GM19238 (cell line): ENCODE results near the gene SLC5A10.
"Not testable (repeated sequence)": the region's sequence is repeated elsewhere in the genome, so short reads cannot be mapped to it uniquely, and the experiment has no call there.

Experiments
- DNase-seq: peaks from one replicate; pipeline ENCODE4 v3.0.0; 2011; ENCODE audit warnings: low spot score; ENCODE audit not compliant: insufficient read length

The SLC5A10 gene

GRCh38 chr17:18947866-18948265 lies 4.1 kb upstream of the SLC5A10 start:
- no peak for DNase-seq

GRCh38 chr17:18948476-18949006 lies 3.4 kb upstream of the SLC5A10 start:
- no peak for DNase-seq

DNA sequence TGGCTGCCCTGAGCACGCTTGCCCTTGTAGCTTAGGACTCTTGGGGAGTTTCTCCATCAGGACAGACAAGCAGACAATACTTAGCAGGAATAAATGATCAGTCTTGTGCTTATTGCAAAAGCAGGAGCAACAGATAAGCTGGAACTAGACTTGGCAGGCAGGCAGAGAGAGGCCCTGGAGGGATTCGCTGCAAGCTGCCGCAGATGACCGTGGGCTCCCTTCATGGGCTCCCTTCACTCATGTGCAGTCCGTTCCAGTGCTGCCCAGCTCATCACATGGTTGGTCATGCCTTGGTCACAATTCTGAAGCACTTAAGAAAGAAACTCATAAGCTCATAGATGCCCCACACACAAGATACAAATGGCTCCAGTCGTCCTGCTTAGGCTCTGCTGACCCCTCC lies 2.4 kb upstream of the SLC5A10 start:
- DNase-seq, result no peak

GRCh38 chr17:18950346-18950745 lies 1.6 kb upstream of the SLC5A10 start:
- DNase-seq, result no peak

DNA sequence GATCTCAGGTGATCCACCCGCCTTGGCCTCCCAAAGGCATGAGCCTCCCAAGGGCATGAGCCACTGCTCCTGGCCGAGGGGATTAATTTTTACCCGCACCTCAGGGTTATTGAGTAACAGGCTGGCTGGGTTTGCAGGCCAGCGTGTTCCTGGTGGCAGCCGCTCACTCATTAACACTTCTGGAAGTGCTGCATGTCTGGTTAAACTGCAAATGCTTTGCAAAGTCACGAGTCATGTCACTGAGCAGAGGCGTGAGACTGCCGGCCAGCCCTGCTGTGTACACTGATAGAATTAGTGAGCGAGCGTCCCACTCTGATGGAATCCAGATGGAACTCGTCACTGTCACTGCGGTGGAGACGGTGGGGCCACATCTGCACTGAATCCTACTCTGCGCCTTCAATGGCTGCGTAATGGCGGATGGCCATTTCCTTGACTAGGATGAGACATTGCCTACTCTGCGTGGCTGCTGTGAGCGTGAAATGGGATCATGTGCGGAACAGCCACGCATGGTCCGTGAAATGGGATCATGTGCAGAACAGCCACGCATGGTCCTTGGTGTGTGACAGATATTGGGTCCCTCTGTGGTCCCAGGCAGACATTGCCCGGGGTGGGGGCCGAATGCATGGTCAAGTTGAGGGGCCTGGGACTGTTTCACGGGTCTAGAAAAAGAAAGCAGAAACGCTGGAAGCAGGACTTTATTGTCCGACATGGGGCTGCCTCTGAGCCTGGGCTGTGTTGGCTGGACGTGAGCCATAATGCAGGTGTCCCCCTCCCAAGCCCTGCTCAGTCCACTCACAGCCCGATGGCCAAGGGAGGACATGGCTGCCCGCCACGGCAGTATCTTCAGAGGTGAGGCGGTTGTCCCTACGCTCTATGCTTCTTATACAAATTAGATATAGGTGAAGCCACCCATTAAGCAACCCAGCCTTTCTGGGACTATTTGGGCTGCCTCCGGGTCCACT lies 740 bp upstream of the SLC5A10 start:
- DNase-seq, result no peak

DNA sequence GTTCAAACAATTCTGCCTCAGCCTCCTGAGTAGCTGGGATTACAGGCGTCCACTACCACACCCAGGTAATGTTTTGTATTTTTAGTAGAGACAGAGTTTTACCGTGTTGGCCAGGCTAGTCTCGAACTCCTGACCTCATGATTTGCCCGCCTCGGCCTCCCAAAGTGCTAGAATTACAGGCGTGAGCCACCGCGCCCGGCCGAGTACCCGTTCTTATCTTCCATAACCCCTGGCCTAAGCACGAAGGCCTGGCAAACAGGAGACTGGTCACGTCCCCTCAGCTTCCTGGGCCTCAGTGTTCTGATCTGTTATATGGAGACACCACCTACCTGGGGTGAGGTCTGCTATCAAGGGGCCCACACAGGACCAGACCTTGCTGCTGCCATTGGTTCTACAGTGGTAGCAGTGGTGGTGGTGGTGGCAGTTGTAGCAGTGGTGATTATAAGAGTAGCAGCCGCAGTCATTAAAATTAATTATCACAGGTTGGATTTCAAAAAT lies 1.3 kb downstream of the SLC5A10 start:
- no peak for DNase-seq

- no peak for DNase-seq
These were observed 2.4 kb downstream of the SLC5A10 start for GRCh38 chr17:18954321-18954720.

- no peak for DNase-seq
These were observed 3.0 kb downstream of the SLC5A10 start for GRCh38 chr17:18955009-18955408.

DNA sequence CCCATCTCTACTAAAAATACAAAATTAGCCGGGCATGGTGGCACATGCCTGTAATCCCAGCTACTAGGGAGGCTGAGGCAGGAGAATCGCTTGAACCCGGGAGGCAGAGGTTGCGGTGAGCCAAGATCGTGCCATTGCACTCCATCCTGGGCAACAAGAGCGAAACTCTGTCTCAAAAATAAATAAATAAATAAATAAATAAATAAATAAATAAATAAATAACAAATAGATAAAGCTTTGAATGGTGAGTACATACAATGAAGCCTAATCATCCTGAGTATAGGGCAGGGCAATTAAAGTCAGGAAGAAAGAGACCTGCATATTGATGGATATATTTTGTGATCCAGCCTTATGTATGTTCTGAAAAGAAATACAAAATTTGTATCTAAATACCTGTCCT lies 4.1 kb downstream of the SLC5A10 start:
- not testable (repeated sequence) for DNase-seq

DNA sequence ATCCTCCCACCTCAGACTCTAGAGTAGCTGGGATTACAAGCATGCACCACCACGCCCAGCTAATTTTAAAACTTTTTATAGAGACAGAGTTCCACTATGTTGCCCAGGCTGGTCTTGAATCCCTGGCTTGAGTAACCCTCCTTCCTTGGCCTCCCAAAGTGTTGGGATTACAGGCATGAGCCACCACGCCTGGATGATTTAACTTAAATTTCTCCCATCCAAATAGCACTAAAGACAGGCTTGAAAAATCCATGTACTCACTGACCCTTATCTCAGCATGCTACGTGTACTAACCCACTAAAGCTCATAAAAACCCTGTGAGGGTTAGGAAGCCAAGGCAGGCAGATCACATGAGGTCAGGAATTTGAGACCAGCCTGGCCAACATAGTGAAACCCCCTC lies 4.6 kb downstream of the SLC5A10 start:
- no peak for DNase-seq

DNA sequence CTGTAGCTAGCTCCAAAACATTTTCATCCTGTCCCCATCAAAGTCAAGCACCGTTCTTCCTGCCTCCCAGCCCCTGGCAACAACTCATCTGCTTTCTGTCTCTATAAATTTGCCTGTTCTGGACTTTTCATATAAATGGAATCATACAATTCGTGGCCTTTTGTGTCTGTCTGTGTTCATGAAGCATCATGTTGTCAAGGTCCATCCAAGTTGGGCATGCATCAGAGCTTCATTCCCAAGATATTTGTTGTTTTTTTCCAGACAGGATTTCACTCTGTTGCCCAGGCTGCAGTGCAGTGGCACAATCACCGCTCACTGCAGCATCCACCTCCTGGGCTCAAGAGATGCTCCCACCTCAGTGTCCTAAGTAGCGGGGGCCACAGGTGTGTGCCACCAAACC lies 5.9 kb downstream of the SLC5A10 start:
- DNase-seq, result no peak

- DNase-seq, result no peak
These were observed 6.6 kb downstream of the SLC5A10 start for GRCh38 chr17:18958611-18959010.

- DNase-seq, result no peak
These were observed 7.3 kb downstream of the SLC5A10 start for GRCh38 chr17:18959071-18959844.

DNA sequence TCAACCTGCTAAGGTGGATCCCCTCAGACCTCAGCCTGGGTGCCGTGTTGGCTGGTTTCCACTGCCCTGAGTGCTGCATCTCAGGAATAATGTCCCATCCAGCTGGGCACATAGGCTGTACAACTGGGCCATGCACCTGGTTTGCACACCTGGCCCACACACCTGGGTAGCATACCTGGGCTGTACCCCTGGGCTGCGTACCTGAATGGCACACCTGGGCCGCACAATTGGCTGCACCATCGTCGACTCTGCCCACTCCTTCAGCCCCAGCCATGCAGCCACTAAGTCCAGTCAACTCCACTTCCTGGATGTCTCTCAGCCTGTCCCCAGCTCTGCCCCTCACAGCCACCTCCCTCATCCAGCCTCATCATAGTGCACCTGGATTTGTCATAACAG lies 7.9 kb downstream of the SLC5A10 start:
- no peak for DNase-seq

- no peak for DNase-seq
These were observed 8.3 kb downstream of the SLC5A10 start for GRCh38 chr17:18960241-18960665.

DNA sequence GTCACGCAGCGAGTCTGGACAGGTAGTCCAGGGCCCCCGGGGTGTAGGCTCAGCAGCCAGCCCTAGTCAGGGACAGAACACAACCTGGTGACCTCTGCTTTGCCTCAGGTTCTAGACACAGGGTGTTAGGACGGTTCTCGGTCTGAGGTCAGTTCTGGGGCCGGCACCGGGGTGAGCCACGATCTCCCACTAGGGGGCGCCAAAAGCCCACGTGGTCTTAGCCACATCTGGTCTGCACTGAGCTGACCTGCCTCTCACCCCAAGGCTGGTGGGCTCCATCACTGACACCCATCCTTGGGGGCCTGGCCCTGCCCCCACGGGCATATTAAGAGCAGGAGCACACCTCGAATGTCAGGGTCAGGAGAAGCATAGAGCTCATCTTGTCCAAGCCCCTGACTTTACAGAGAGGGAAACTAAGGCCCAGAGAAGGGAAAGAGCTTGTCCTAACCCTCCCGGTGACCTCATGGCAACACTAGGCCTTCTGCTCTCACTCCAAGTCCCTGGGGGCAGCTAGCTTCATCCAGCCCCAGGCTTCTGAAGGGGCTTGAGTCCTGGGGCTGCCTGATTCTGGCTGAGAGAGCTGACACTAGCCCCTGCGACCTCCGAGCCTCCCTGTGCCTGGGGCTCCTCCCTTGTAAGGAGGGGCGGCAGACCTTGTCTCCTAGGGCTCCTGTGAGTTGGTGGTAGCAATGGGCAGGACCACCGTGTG lies 9.0 kb downstream of the SLC5A10 start:
- peak; percentile 84 for DNase-seq

DNA sequence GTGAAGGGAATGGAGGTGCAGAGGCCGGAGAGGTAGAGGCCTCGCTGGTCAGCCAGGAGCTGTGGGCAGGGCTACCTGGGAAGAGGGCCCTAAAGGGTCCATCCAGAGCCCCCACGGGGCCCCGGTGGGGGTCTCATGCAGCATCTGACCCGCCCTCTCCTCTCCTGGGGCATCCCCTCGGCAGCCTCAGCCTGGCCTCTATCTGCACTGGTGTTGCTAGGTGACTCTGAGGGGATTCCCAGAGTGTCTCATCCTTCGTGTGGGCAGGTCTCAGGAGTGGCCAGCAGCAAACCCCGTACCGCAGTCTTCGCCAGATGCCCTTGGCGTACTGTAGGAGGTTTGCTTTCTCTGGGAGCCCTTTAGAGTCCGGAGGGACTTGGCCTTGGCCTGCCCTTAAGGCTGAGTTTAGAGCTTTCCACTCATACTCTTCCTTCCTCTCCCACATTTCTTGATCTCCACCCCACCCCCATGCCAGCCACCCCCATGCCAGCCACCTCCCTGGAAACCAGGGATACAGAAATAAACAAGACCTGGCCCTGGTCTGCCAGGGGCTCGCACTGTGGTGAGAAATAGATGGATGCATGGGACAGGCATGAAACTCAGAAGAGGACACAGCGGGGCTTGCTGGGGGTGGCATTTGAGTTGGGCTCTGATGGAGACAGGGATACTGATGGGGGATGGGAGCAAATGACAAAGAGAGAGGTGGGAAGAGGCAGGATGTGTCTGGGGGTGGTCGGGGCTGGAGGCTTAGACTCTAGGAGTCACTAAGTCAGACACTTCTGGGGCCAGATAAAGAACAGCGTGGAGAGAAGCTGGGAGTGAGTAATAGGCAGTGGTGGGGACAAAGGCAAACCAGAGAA lies 9.9 kb downstream of the SLC5A10 start:
- no peak for DNase-seq

GRCh38 chr17:18962494-18962815 lies 10.5 kb downstream of the SLC5A10 start:
- no peak for DNase-seq

DNA sequence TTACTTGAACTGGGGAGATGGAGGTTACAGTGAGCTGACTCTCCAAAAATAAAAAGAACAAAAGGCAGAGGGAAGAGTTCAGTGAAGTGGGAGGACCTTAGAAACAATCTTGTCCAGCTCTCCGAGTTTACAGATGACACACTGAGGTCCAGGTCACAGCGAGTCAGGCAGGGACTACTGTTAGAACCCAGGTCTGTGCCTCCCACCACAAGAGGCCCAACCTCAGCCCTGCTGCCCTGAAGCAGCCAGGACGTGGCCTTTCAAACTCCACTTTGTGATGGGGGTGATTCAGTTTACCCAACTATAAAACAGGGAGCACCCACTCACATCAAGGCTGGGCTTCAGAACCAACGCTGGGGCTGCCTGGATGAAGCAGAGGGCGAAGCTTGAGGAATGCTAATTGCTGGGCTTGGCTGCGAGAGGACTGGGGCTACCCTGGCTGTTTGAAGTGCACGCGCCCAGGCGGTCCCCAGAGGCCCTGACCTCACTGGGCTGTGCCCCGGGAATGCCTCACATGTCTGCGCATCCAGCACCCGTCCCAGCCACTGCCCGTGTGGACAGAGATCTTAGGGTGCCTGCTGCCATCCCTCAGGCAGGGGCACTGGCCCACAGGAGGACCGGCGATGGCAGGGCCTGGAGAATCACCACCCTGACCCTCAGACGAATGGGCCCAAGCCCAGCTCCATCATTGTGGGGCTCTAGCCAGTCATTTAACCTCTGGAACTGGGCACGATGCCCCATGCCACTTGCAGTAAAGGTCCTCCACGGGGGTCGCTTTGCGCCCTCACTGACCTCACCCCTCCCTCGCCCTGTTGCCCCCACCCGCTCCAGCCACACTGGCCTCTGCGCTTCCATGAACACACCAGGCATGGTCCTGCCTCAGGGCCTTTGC lies 11.4 kb downstream of the SLC5A10 start:
- DNase-seq, result no peak

- DNase-seq, result no peak
These were observed 12.0 kb downstream of the SLC5A10 start for GRCh38 chr17:18964018-18964351.
